Esophagus muscularis mucosa (tissue), 4 donors: ENCODE data around the gene IRS2.
"Not testable (repeated sequence)": the region's sequence is repeated elsewhere in the genome, so short reads cannot be mapped to it uniquely, and the experiment has no call there.

Source experiments
- EP300 ChIP-seq: sonication (generic); formaldehyde crosslinking; IDR thresholded peaks from one replicate; pipeline ENCODE4 v1.6.1; 2017; ENCODE audit warnings: antibody characterized with exemption
- POLR2A ChIP-seq: fragments of 450-650 bp; IDR thresholded peaks from one replicate; pipeline ENCODE4 v1.6.1; 2017; ENCODE audit warnings: antibody characterized with exemption, moderate library complexity, mild to moderate bottlenecking, low read depth
- TF ChIP-seq, protein P1 (sequence below), 3 experiments: fragments of 200-600 bp in 2 of 3; fragments of 450-650 bp in 1 of 3; sonication (generic) in 2 of 3; IDR thresholded peaks; one replicate each; pipeline ENCODE4 v1.5.1; 2017 to 2019; ENCODE audit warnings: antibody characterized with exemption in 3 of 3, mild to moderate bottlenecking in 2 of 3, moderate library complexity in 1 of 3

DNA sequence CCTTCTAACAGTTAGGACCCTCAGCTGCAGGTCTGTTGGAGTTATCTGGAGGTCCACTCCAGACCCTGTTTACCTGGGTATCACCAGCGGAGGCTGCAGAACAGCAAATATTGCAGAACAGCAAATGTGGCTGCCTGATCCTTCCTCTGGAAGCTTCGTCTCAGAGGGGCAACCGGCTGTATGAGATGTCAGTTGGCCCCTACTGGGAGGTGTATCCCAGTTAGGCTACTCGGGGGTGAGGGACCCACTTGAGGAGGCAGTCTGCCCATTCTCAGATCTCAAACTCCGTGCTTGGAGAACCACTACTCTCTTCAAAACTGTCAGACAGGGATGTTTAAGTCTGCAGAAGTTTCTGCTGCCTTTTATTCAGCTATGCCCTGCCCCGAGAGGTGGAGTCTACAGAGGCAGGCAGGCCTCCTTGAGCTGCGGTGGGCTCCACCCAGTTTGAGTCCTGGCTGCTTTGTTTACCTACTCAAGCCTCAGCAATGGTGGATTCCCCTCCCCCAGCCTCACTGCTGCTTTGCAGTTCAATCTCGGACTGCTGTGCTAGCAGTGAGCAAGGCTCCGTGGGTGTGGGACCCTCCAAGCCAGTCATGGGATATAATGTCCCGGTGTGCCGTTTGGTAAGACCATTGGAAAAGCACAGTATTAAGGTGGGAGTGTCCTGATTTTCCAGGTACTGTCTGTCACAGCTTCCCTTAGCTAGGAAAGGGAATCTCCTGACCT lies 42.4 kb upstream of the IRS2 start:
- TF ChIP-seq POLR2A, EP300: not testable (repeated sequence)
- TF ChIP-seq, protein P1, sequence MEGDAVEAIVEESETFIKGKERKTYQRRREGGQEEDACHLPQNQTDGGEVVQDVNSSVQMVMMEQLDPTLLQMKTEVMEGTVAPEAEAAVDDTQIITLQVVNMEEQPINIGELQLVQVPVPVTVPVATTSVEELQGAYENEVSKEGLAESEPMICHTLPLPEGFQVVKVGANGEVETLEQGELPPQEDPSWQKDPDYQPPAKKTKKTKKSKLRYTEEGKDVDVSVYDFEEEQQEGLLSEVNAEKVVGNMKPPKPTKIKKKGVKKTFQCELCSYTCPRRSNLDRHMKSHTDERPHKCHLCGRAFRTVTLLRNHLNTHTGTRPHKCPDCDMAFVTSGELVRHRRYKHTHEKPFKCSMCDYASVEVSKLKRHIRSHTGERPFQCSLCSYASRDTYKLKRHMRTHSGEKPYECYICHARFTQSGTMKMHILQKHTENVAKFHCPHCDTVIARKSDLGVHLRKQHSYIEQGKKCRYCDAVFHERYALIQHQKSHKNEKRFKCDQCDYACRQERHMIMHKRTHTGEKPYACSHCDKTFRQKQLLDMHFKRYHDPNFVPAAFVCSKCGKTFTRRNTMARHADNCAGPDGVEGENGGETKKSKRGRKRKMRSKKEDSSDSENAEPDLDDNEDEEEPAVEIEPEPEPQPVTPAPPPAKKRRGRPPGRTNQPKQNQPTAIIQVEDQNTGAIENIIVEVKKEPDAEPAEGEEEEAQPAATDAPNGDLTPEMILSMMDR (IDR thresholded peaks at IDR 0.05), result not testable (repeated sequence)
